Measurements from ENCODE around the gene SLC5A7.

DNA sequence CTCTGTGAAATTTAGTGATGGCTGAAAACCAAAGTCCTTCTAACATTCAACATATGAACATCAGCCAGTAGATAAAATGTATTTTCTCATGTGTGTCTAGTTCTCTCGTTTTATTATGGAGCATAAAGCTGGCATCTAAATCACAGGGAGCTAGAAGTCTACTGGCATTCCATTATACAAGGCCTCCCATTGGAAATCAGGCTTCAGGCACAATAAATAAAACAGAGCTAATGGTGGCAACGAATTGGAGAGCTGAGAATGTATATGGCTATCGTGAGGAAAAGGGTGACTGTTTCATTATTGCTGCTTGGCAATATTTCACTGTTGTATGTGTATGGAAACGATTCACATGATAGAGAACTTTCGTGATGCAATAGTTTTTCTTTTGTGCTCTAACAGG is 62.4 kb downstream of the SLC5A7 start:
- TF ChIP-seq, protein P1, sequence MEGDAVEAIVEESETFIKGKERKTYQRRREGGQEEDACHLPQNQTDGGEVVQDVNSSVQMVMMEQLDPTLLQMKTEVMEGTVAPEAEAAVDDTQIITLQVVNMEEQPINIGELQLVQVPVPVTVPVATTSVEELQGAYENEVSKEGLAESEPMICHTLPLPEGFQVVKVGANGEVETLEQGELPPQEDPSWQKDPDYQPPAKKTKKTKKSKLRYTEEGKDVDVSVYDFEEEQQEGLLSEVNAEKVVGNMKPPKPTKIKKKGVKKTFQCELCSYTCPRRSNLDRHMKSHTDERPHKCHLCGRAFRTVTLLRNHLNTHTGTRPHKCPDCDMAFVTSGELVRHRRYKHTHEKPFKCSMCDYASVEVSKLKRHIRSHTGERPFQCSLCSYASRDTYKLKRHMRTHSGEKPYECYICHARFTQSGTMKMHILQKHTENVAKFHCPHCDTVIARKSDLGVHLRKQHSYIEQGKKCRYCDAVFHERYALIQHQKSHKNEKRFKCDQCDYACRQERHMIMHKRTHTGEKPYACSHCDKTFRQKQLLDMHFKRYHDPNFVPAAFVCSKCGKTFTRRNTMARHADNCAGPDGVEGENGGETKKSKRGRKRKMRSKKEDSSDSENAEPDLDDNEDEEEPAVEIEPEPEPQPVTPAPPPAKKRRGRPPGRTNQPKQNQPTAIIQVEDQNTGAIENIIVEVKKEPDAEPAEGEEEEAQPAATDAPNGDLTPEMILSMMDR (conservative IDR thresholded peaks at IDR 0.05) = no peak
- no peak for TF ChIP-seq ZFX (IDR thresholded peaks at IDR 0.05)
